HG03521 (cell line): ENCODE results near the gene CLEC18A.
"Not testable (repeated sequence)": the region's sequence is repeated elsewhere in the genome, so short reads cannot be mapped to it uniquely, and the experiment has no call there.

Experiments
- ATAC-seq: cut with Tn5 transposase; IDR thresholded peaks from one replicate; pipeline ENCODE4 v1.9.1; 2021; ENCODE audit warnings: mild to moderate bottlenecking, moderate library complexity; ENCODE audit not compliant: unreplicated experiment

Gene CLEC18A

GRCh38 chr16:69930117-69930776 is 20.9 kb upstream of the CLEC18A start:
- no peak for ATAC-seq

- no peak for ATAC-seq
Measured at GRCh38 chr16:69931631-69932030, 19.5 kb upstream of the CLEC18A start.

- no peak for ATAC-seq
Measured at GRCh38 chr16:69932228-69932627, 18.9 kb upstream of the CLEC18A start.

- no peak for ATAC-seq
Measured at GRCh38 chr16:69932691-69933392, 18.3 kb upstream of the CLEC18A start.

- no peak for ATAC-seq
Measured at GRCh38 chr16:69934044-69934443, 17.1 kb upstream of the CLEC18A start.

GRCh38 chr16:69934751-69935150 is 16.4 kb upstream of the CLEC18A start:
- no peak for ATAC-seq

- no peak for ATAC-seq
Measured at GRCh38 chr16:69935278-69935711, 15.8 kb upstream of the CLEC18A start.

- ATAC-seq: no peak
Measured at GRCh38 chr16:69935740-69936139, 15.4 kb upstream of the CLEC18A start.

- no peak for ATAC-seq
Measured at GRCh38 chr16:69936252-69936651, 14.9 kb upstream of the CLEC18A start.

- no peak for ATAC-seq
Measured at GRCh38 chr16:69936751-69937211, 14.4 kb upstream of the CLEC18A start.

- no peak for ATAC-seq
Measured at GRCh38 chr16:69937465-69937951, 13.6 kb upstream of the CLEC18A start.

- no peak for ATAC-seq
Measured at GRCh38 chr16:69938981-69939820, 11.9 kb upstream of the CLEC18A start.

GRCh38 chr16:69939821-69940585 is 11.1 kb upstream of the CLEC18A start:
- no peak for ATAC-seq

- ATAC-seq: no peak
Measured at GRCh38 chr16:69940676-69941075, 10.5 kb upstream of the CLEC18A start.

GRCh38 chr16:69941251-69942098 is 9.7 kb upstream of the CLEC18A start:
- ATAC-seq: no peak

GRCh38 chr16:69942099-69942491 is 9.0 kb upstream of the CLEC18A start:
- no peak for ATAC-seq

GRCh38 chr16:69942627-69943170 is 8.4 kb upstream of the CLEC18A start:
- ATAC-seq: no peak

- not testable (repeated sequence) for ATAC-seq
Measured at GRCh38 chr16:69943241-69944036, 7.7 kb upstream of the CLEC18A start.

- not testable (repeated sequence) for ATAC-seq
Measured at GRCh38 chr16:69950411-69950810, 723 bp upstream of the CLEC18A start.
